HG02870 (cell line): ENCODE measurements around the gene TEDC2.
"Not testable (repeated sequence)": the region's sequence is repeated elsewhere in the genome, so short reads cannot be mapped to it uniquely, and the experiment has no call there.

Experiments used
- ATAC-seq: cut with Tn5 transposase; IDR thresholded peaks from one replicate; pipeline ENCODE4 v1.9.1; 2021; ENCODE audit warnings: mild to moderate bottlenecking, moderate library complexity; ENCODE audit not compliant: unreplicated experiment

Gene TEDC2

DNA sequence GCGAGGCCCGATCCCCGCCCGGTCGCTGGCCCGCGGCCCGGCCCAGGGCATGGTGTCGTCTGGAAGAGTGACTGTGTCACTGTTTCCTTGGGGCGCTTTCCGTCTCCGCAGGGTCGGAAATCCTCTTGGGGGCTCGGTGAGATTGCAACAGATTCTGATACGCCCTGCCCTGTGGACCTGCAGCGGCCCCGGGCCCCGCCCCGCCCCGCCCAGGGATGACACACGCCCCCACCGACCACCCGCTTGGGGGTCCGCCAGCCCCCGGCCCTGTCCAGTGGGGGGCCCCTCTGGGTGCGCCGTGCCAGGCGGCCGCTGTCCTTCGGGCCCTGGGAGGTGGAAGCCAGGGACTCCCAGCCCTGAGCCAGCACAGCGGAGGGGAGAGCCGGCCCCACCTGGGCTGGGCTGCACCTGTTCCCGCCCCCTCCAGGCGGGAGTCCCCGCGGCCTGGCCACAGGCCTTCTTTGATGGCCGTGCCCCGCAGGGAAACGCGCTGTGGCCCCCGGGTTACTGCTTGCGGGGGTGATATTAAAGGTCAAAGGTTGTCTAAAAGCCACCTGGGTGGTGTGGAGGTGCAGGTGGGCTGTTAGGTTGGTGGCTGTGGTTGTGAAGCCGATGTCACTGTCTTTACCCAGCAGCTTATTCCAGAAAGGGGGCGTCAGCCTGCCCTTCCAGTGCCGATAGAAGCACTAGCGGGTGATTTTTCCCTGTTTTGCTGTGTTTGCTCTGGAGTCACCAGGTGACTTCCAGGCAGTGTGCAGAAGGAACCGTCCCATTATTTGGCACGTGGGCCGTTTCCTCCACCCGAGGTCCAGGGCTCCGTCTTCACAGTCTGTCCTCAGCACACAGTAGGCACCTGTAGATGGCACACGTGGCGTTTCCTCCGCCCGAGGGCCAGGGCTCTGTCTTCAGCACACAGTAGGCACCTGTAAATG lies 15.8 kb downstream of the TEDC2 start:
- no peak for ATAC-seq

DNA sequence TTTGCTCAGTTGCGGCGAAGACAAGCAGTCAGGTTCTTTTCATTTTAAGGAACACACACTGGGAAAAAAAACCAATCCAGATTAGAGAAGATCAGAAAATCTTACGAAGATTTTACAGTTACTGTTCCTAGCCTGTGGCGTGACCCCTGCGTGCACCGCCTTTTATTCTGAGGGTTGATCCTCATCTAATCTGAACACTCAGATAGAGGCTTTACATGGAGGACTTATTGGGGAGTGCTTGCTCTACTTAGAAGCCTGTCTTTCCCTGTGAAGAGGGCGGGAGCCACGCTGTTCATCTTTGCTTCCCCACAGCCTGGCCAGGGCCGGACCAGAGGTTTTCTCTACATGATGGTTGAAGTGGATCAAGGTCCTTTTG lies 16.4 kb downstream of the TEDC2 start:
- no peak for ATAC-seq

DNA sequence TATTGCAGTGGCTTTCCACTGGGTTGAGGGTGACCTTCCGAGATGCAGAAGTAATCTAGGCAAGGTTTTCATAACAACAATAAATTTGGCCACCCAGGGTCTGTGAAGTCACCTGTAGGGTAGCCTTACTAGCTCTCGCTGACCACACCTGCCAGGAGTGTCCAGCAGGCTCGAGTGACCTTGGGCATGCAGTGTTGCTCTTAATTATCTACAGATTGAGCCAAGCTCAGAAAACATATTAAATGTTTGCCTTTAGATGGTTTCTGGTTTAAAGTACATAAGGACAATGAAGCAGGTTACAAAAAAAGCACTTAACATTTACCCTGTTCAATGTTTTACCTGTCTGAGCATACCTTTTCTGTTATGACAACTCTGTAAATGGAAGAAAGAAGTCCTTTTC lies 16.8 kb downstream of the TEDC2 start:
- ATAC-seq = no peak

DNA sequence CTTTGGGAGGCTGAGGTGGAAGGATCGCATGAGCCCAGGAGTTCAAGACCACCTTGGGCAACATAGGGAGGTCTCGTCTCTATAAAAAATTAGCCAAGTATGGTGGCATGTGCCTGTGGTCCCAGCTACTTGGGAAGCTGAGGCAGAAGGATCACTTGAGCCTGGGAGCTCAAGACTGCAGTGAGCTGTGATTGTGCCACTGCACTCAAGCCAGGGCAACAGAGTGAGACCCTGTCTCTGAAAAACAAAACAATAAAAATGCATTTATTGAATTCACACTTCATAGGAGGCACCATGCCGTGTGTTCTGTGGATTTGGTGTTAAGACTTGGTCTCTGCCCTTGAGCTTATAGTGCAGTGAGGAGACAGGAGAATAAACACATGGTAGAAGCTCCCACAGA lies 17.4 kb downstream of the TEDC2 start:
- no peak for ATAC-seq

DNA sequence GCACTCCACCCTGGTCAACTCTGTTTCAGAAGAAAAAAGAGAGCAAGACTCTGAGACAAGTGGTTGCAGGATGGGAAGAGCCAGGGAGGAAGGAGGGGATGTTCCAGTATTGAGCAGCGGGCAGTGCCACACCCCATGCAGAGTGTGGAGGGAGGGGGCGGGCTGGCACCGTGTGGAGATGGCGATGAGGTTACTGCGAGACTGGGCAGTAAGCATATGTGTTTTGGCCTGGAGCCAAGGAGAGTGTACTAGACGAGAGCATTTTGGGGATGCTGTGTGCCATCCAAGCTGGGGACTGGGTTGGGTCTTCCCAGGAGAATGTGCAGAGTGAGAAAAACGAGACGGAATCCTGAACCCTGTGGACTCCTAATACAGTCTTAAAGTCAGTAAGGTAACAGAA lies 18.4 kb downstream of the TEDC2 start:
- no peak for ATAC-seq

DNA sequence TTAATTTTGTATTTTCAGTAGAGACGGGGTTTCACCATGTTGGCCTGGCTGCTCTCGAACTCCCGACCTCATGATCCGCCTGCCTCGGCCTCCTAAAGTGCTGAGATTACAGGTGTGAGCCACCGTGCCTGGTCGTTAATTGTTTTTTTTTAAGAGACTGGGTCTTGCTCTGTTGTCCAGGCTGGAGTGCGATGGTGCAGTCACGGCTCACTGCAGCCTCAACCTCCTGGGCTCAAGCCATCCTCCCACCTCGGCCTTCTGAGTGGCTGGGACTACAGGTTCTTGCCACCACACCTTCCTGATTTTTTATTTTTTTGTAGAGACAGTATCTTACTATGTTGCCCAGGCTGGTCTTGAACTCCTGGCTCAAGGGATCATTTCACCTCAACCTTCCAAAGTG lies 20.1 kb downstream of the TEDC2 start:
- not testable (repeated sequence) for ATAC-seq

DNA sequence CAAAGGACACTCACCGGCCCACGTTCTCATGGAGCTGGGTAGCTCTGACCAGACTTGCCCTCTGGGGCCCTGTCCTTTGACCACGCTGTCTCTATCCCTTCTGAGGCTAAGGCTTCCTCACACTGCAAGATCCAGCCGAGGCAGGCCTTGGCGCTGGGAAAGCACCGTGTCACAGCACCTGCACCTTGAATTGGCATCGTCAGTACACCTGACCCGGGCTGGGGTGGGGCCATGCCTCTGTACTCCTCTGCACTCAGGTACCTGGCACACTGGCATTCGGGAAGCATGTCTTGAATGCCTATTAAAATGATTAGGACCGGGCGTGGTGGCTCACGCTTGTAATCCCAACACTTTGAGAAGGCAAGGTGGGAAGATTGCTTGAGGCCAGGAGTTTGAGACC lies 21.0 kb downstream of the TEDC2 start:
- no peak for ATAC-seq

DNA sequence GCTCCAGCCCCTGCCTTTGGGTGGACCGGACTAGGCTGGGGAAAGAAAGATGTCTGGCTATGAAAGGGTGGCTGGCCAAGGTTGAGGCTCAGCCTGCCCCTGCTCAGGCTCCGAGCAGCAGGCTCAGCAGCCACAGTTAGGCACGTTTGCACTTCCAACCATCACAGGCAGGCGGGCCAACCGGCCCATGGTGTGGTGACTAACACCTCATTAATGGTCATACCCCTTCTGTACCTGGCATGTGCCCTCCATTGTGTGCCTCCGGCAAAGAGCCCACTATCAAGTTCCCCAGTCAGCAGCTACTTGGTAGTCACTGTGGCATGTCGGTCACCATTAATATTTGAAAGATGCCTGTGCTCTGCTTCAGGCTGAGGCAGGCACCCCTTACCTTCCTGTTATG lies 21.8 kb downstream of the TEDC2 start:
- ATAC-seq = no peak

DNA sequence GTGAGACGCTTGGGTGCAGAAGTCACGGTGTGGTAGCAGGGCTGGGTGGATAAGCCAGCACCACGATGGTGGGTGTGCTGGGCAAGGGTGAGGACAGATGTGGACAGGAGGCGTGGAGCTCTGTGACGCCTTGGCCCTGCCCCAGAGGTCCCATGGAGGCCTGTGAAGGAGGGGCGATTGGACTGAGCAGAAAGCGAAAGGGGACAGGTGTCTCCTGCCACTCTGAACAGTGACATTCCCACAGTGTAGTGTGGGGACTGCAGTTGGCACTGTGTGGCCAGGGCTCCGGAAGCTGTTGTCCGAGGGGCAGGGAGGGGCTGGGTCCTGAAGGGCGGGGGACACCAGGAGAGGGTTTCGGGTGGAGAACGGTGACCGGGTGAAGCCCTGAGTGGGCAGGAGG lies 22.3 kb downstream of the TEDC2 start:
- no peak for ATAC-seq

DNA sequence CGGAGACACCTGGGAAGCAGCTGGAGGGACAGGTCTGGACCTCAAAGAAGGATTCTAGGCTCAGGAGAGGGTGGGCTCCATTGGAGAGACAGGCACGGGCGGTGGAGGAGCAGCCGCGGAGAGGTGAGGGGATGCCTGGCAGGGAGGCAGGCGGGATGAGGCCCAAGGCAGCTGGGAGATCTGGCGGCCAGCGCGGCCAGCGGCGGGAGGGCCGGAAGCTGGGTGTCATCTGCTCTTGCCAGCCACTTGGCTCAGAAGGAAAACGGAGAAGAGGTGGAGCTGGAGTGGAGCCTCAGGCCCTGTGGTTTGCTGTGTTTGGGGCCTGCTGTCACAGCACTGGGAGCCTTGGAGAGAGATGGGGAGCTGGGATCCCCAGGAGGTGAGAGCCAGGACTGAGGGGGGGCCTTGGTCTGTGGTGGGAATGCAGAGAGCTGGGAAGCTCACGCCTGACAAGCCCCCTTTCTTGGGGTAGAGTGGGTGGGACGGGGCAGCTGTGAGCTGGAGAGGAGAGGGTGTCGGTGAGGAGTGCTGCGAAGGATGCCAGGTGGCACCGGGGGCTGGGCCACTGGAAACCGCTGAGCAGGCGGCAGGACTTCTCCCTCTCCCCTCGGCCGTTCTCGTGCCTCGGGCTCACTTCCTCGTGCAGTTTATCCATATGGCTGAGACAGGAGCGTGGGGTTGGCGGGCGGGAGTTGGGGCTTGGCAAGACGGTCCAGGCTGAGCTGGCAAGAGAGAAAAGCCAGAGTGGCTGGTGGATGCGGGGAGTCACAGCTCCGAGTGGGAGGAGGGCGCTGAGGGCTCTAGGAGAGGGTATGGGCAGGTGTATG lies 23.0 kb downstream of the TEDC2 start:
- no peak for ATAC-seq

DNA sequence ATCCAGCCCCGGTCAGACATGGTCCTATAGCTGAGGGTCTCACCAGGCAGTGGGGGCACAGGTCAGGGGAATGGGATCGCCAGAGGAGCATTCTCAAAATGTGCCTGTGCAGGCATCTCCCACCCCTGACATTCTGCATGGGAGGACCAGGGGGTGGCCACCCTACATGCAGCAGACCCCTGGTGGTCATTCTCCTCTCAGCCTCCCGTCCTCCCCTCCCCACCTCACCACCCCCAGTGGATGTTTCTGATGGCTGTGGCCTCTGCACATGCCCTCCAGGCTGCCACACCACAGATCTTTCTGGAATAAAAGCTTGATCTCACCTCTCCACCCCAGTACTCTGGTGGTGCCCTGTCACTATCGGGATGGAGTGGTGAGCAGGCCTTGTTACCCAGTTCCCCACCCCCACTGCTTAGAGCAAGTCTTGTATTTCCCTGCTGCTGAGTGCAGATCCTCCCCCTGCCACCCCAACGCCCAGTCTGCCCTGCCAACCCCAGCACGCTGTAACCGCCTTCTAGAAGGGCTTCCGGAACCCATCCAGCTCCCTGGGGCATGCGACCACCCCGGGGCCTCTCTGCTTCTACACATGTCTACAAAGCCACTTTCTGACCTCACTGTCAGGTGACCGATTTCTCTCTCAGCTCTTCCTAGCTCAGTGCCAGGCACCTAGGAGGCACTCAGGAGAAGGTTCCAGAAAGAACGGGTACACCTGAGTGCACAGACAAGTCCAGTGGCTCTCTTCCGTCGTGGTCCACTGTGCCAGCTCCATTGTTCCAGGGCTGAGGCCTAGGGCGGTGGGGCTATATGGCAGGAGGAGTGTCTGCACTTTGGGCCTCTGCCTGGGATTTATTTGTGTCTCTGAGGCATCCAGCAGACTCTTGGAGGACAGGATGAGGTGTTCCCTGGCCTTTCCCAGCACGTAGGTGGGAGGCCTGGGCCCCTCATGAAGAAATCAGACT lies 24.3 kb downstream of the TEDC2 start:
- ATAC-seq = no peak

DNA sequence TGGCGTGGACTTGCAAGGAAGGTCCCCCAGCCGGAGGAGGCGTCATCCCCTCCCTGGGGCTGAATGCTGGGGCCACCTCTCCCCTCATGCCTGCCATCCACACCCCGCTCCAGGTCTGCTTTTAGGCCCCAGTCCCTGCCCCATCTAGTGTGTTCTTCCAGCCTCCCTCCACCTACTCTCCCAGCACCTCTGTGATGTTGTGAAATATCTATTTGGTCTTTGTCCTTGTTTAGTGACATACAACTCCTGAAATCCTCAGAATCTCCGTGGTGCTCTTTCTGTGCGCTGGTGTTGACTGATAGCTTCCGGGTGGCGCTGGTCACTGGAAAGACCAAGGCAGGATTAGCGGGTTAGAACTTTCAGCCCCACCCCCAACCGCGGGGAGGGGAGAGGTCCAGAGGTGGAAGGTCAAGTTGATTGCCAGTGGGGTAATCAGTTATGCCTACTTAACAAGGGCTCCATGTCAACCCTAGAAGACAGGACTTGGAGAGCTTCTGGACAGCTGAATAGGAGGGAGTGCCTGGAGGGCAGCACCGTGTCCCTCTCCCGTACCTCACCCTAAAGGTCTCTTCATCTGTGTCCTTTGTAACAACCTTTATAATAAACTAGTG lies 25.1 kb downstream of the TEDC2 start:
- no peak for ATAC-seq

DNA sequence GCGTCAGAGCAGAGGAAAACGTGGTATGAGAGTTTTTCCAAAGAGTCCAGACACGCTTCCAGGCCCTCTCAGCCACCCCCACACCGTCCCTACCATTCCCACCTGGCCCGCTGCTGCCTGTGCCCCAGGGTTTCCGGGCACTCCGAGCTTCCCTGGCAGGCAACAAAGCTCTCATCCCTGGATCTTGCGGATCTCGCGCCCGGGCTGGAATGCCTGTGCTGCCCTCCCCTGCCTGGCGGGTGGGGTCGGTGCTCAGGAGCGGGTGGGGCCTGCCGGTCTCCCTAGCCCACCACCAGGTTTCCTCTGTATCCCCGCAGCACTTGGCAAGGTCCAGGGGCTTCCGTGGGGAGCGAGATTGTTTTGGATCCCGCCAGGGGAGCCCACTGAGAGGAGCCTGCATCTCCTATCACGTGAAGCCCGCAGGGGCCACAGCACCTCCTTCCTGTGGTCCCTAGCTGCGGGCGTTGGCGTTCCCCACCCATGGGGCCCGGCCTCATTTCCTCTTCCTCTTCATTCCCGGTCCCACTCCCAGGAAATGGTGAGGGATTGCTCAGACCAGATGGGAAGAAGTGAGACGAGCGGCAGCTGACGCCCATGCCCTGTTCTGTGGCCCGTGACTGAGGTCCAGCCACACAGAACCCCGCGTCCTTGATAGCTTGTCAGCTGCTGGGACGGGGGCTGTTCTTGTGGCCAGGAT lies 26.1 kb downstream of the TEDC2 start:
- ATAC-seq = no peak

DNA sequence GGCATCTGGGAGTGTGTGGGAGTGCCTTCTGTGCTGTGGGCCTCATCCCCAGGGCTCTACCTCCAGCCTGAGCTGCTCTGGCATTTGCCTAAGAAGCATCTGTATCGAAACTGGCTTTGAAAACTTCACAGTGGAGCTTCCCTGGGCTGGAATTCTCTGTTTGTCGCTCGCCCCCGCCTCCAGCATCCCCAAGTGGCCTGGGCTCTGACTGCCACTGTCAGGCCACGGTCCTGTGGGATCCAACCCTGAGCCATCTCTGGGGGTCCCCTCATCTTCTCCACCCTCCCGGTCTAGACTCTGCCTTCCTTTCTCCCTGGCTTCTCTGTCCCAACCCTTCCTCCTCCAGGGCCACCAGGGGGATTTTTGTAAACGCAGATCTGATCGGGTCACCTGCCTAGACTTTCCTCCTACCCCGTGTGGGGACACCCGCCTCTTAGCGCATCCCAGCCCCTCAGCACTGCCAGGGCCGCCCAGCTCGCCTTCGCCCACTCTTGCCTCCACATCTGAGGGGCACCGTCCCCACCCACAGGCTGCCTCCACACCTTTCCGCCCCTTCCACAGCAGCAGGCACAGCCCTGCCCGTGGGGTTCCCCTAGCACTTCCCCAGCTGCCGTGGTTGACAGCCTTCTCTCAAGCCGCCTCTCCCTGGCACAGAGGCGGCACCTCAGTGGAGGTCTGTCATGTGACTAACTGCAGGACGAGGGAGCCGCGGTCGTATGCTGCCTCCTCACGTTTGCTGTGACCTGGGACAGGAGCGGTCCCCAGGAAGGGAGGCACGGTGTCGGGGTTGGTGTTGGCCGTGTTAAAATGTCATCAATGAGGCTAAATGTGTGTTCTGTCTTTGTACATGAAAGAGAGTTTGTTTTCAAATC lies 27.0 kb downstream of the TEDC2 start:
- no peak for ATAC-seq

DNA sequence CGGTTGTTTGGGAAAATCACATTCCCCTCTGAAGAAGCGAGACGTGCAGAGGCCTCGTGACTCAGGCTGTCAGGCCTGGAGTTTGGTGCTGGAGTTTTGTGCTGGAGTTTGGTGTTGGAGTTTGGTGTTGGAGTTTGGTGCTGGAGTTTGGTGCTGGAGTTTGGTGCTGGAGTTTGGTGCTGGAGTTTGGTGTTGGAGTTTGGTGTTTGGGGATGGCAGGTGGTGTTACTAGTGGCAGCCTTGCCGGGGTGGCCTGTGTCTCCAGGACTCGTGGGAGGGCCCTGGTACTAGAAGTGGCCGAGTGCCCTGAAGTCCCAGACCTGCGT lies 27.6 kb downstream of the TEDC2 start:
- ATAC-seq = no peak

DNA sequence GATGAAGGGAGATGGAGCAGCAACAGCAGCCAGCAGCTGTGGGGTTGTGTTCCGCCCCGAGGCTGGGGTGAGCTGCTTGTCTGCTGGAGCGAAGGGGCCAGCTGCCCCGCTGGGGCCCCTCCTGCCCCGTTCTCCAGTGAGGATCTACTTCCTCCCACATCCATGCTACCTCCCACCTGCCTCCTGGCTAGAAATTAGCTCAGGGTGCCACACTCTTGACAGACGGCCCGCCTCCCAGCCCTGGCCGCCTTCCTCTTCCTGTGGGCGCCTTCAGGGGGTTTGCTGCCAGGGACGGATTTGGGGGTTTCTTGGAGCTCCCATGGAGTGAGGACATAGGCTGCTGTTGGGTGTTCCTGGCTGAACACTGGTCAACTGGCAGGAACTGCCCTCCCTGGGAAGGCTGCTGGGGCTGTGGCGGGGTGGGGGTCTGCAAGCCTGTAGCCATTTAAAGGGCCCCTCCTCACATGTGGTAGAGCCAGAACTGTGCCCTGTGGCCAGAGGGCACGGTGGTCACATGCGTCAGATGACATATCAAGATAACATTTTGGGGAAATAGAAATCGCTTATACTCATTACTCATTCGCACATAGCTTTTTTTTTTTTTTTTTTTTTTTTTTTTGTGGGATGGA lies 28.1 kb downstream of the TEDC2 start:
- ATAC-seq = no peak

DNA sequence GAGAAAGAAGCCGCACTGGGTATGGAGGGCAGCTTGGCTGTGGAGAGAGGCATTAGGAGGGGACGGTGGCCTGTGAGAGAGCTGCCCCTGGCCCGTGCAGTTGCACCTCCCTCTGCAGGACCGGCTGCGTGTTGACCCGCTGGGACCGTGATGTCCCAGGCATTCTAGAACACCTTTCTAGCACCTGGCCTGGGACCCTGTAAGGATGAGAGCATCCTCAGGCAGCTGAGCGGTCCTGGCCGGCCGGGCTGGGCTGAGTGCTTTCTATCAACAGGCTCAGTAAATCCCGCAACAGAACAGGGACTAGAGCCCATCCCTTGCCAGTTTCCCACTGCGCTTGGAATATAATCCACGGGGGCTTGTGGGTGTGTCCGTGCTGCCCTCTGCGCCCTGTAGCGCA lies 29.7 kb downstream of the TEDC2 start:
- ATAC-seq = no peak

DNA sequence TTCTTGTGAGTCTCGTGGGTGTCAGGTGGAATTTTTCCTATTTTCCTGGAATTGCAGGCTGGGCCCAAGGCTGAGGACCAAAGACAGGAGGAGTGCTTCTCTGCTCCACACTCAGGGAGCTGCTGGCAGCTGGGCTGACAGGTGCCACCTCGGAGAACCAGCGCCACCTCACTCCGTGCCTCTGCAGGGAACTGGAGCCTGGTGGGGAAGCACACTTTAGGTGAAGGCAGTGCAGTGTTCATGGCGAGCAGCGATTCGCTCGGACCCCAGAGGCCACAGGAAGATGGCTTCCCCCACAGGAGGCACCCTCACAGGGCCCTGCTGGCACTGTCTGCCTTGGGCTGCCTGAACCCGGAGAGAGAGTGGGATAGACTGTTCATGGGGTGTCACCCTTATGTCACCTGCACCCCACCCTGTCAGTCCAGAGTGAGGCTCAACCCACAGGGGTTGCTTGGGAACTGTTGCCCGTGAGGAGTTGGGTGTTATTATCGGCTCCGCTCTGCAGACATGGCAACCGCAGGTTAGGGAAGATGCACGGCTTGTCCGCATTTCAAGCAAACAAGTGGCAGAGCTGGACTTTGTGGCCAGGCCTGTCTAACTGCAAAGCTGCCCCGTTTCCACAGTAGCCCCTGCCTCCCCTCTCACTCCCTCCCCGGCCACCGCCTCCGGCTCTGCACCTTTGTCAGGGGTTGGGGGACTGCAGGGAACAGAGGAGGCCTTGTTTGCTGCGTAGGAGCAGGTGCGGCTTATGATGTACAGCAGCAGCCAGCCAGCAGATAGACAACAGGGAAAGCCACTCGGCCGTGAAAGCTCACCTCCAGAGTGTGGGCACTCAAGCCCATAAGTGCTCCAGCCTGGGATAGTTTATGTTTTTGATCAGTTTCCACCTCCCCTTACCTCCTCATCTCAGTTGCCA lies 30.5 kb downstream of the TEDC2 start:
- ATAC-seq = no peak
